ENCODE results near the gene CAB39L. TPM values are rescaled to one million over a fixed set of nuclear protein-coding genes. Genes with fewer than 3 reads are reported as not detected.

Gene CAB39L
- total and polyA plus RNA-seq, 2 donors = 7.6 to 7.9 TPM

- Histone ChIP-seq H3K36me3 (ENCODE audit: control insufficient read depth in 2 of 2, insufficient read depth in 2 of 2, low read length in 1 of 2) (no peaks in the 10 kb centered on the region), H3K4me3 (ENCODE audit: low read length in 2 of 2) (no peak overlapping the region), H3K9me3 (ENCODE audit: control insufficient read depth in 2 of 2, insufficient read depth in 1 of 2, low read length in 1 of 2) (no peaks in the 10 kb centered on the region), H3K4me1 (ENCODE audit: control insufficient read depth in 2 of 2, insufficient read depth in 2 of 2, low read length in 2 of 2) (no peaks in the 10 kb centered on the region), H3K27me3 (ENCODE audit: control insufficient read depth in 2 of 2, insufficient read depth in 1 of 2, low read length in 1 of 2) (no peaks in the 10 kb centered on the region), H3K27ac (ENCODE audit: low read depth in 1 of 2, low read length in 1 of 2) (peak overlapping the region in 1 of 2 donors; percentile 40)
- no peak for DNase-seq (ENCODE audit: low read depth in 6 of 9, low spot score in 9 of 9)
- WGBS = 98% methylated on average over 1 of the region's 1 CpG
Observed at GRCh38 chr13:49395878-49396380, 47.9 kb downstream of the CAB39L start.

GRCh38 chr13:49395451-49395865, 48.4 kb downstream of the CAB39L start:
- H3K9me3 ChIP-seq (ENCODE audit: control insufficient read depth in 2 of 2, insufficient read depth in 1 of 2, low read length in 1 of 2) = no peaks in the 10 kb centered on the region
- 90% methylated on average over 1 of the region's 1 CpG for WGBS
- H3K36me3 ChIP-seq (ENCODE audit: control insufficient read depth in 2 of 2, insufficient read depth in 2 of 2, low read length in 1 of 2) = no peaks in the 10 kb centered on the region
- no peaks in the 10 kb centered on the region for H3K4me1 ChIP-seq (ENCODE audit: control insufficient read depth in 2 of 2, insufficient read depth in 2 of 2, low read length in 2 of 2)
- no peak overlapping the region for H3K4me3 ChIP-seq (ENCODE audit: low read length in 2 of 2)
- peak overlapping the region in 1 of 2 donors; percentile 40 for H3K27ac ChIP-seq (ENCODE audit: low read depth in 1 of 2, low read length in 1 of 2)
- DNase-seq (ENCODE audit: low read depth in 6 of 9, low spot score in 9 of 9) = no peak
- H3K27me3 ChIP-seq (ENCODE audit: control insufficient read depth in 2 of 2, insufficient read depth in 1 of 2, low read length in 1 of 2) = no peaks in the 10 kb centered on the region

- Histone ChIP-seq H3K36me3 (ENCODE audit: control insufficient read depth in 2 of 2, insufficient read depth in 2 of 2, low read length in 1 of 2) (no peaks in the 10 kb centered on the region), H3K9me3 (ENCODE audit: control insufficient read depth in 2 of 2, insufficient read depth in 1 of 2, low read length in 1 of 2) (no peaks in the 10 kb centered on the region), H3K27me3 (ENCODE audit: control insufficient read depth in 2 of 2, insufficient read depth in 1 of 2, low read length in 1 of 2) (no peaks in the 10 kb centered on the region), H3K27ac (ENCODE audit: low read depth in 1 of 2, low read length in 1 of 2) (no peak overlapping the region), H3K4me3 (ENCODE audit: low read length in 2 of 2) (no peak overlapping the region), H3K4me1 (ENCODE audit: control insufficient read depth in 2 of 2, insufficient read depth in 2 of 2, low read length in 2 of 2) (no peaks in the 10 kb centered on the region)
- DNase-seq (ENCODE audit: low read depth in 6 of 9, low spot score in 9 of 9) = no peak
- WGBS = 58% methylated on average over 5 of the region's 5 CpGs
Observed at GRCh38 chr13:49388091-49388635, 55.7 kb downstream of the CAB39L start.

DNA sequence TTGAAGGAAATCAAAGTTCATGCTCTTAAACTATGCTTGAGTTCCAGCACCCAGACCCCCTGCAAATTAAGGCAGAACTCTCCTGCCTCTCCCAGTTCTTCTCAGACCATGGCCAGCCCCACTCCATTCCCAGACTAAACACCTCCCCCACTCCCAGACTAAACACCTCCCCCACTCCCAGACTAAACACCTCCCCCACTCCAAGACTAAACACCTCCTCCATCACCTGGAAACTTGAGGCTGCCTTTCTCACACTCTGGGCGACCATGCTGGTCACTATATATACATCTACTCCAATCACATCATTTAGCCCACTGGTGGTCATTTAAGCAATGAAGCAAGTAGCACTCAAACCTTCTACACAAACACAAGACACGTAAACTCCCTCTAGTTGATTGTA, 57.2 kb downstream of the CAB39L start:
- over 99% methylated on average over 2 of the region's 2 CpGs for WGBS
- H3K27me3 ChIP-seq (ENCODE audit: control insufficient read depth in 2 of 2, insufficient read depth in 1 of 2, low read length in 1 of 2) = no peaks in the 10 kb centered on the region

GRCh38 chr13:49376121-49376520, 67.7 kb downstream of the CAB39L start:
- H3K27me3 ChIP-seq (ENCODE audit: control insufficient read depth in 2 of 2, insufficient read depth in 1 of 2, low read length in 1 of 2) = peaks cover 5% of the 10 kb centered on the region in 2 donors
- no peaks in the 10 kb centered on the region for H3K9me3 ChIP-seq (ENCODE audit: control insufficient read depth in 2 of 2, insufficient read depth in 1 of 2, low read length in 1 of 2)
- DNase-seq (ENCODE audit: low read depth in 6 of 9, low spot score in 9 of 9) = no peak
- H3K4me3 ChIP-seq (ENCODE audit: low read length in 2 of 2) = no peak overlapping the region
- WGBS = 64% methylated on average over 3 of the region's 3 CpGs
- peaks cover 0 to 3% of the 10 kb centered on the region in 2 donors for H3K4me1 ChIP-seq (ENCODE audit: control insufficient read depth in 2 of 2, insufficient read depth in 2 of 2, low read length in 2 of 2)
- H3K36me3 ChIP-seq (ENCODE audit: control insufficient read depth in 2 of 2, insufficient read depth in 2 of 2, low read length in 1 of 2) = no peaks in the 10 kb centered on the region
- no peak overlapping the region for H3K27ac ChIP-seq (ENCODE audit: low read depth in 1 of 2, low read length in 1 of 2)

More for the DNA sequence above, 57.2 kb downstream of the CAB39L start:
- DNase-seq (ENCODE audit: low read depth in 6 of 9, low spot score in 9 of 9) = no peak
- H3K36me3 ChIP-seq (ENCODE audit: control insufficient read depth in 2 of 2, insufficient read depth in 2 of 2, low read length in 1 of 2) = no peaks in the 10 kb centered on the region
- H3K27ac ChIP-seq (ENCODE audit: low read depth in 1 of 2, low read length in 1 of 2) = no peak overlapping the region
- no peaks in the 10 kb centered on the region for H3K9me3 ChIP-seq (ENCODE audit: control insufficient read depth in 2 of 2, insufficient read depth in 1 of 2, low read length in 1 of 2)
- H3K4me1 ChIP-seq (ENCODE audit: control insufficient read depth in 2 of 2, insufficient read depth in 2 of 2, low read length in 2 of 2) = no peaks in the 10 kb centered on the region
- no peak overlapping the region for H3K4me3 ChIP-seq (ENCODE audit: low read length in 2 of 2)

DNA sequence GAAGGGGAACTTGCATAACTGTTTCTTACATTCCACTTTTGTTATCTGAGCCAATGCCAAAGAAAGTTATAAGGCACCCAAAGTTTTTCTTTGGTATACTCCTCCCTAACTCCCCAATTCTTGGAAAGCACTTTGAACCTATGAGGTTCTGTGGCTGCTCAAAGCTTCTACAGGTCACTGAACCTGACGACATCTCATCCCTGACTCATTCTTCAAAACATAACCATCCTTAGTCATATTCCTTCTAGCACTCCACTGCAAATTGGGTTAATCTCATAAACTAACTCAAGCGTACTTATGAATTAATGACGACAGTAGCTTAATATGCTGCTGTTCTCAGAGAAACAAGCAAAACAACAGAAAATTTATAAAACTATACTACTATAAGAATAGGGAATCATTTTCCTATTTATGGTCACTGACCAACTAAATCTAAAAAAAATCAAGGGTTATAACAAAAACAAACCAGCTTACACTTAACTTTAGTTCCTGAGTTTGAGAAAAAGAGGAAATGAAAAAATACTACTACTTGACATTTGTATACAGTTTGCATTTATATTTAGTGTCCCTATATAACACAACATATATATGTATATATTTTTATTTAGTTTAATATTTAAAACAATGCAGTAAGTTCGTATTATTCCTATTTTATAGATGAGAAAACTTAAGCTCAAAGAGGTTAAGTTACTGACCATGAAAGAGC, 69.1 kb downstream of the CAB39L start:
- H3K36me3 ChIP-seq (ENCODE audit: control insufficient read depth in 2 of 2, insufficient read depth in 2 of 2, low read length in 1 of 2) = no peaks in the 10 kb centered on the region
- H3K27ac ChIP-seq (ENCODE audit: low read depth in 1 of 2, low read length in 1 of 2) = no peak overlapping the region
- H3K4me1 ChIP-seq (ENCODE audit: control insufficient read depth in 2 of 2, insufficient read depth in 2 of 2, low read length in 2 of 2) = peaks cover 0 to 3% of the 10 kb centered on the region in 2 donors
- H3K27me3 ChIP-seq (ENCODE audit: control insufficient read depth in 2 of 2, insufficient read depth in 1 of 2, low read length in 1 of 2) = peaks cover 5 to 7% of the 10 kb centered on the region in 2 donors
- WGBS = 89% methylated on average over 4 of the region's 4 CpGs
- no peak for DNase-seq (ENCODE audit: low read depth in 6 of 9, low spot score in 9 of 9)
- H3K9me3 ChIP-seq (ENCODE audit: control insufficient read depth in 2 of 2, insufficient read depth in 1 of 2, low read length in 1 of 2) = no peaks in the 10 kb centered on the region
- no peak overlapping the region for H3K4me3 ChIP-seq (ENCODE audit: low read length in 2 of 2)

DNA sequence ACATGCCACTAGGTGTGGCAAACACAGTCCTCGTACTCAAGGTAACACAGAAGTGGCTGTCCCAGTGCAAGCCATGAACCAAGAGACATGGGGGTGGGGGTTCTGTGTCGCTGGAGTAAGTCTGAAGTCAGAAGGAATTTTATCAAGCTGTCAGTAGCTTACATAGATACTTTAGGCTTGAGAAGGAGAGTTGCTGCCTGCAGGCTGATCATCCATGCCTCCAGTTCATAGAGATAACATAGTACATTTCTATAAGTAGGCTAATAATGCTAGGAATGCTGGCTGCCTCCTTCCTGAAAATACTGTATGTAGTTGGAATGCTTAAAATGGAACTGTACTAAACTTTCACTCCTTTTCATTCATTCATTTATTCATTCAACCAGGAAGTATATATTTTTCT, 70.1 kb downstream of the CAB39L start:
- Histone ChIP-seq H3K9me3 (ENCODE audit: control insufficient read depth in 2 of 2, insufficient read depth in 1 of 2, low read length in 1 of 2) (no peaks in the 10 kb centered on the region), H3K4me3 (ENCODE audit: low read length in 2 of 2) (no peak overlapping the region), H3K36me3 (ENCODE audit: control insufficient read depth in 2 of 2, insufficient read depth in 2 of 2, low read length in 1 of 2) (no peaks in the 10 kb centered on the region), H3K27ac (ENCODE audit: low read depth in 1 of 2, low read length in 1 of 2) (no peak overlapping the region), H3K27me3 (ENCODE audit: control insufficient read depth in 2 of 2, insufficient read depth in 1 of 2, low read length in 1 of 2) (peaks cover 5 to 9% of the 10 kb centered on the region in 2 donors), H3K4me1 (ENCODE audit: control insufficient read depth in 2 of 2, insufficient read depth in 2 of 2, low read length in 2 of 2) (peaks cover 0 to 3% of the 10 kb centered on the region in 2 donors)
- WGBS = 94% methylated on average over 2 of the region's 2 CpGs
- no peak for DNase-seq (ENCODE audit: low read depth in 6 of 9, low spot score in 9 of 9)

DNA sequence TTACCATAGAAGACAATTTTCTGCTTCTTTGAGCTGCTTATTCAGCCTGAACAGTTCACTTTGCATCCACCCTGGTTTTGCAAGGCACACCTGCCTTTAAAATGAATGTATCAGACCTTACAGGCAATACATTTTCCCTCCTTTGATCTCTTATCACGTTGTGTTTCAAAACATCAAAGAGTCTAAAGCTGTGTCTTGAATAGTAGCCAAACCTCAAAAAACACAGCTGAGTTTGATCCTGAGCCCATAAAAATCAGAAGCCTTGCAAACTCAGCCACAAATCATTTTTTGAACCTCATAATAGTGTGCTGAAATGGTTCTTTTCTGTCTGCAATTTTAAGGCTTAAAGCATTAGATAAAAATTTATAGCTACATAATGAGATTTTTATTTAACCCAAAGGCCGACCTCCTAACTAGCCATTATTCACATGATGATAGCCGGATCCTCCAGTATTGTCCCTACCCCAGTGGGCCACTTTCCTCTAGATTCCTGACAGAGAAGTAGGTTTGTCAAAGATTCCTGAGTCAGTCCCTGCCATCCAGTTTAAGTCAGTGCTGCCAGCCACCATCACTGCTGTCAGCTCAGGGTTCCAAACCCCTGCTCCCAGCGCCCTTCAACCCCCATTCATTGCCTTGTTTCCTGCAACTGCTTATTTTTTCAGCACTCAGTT, 71.8 kb downstream of the CAB39L start:
- H3K27ac ChIP-seq (ENCODE audit: low read depth in 1 of 2, low read length in 1 of 2) = no peak overlapping the region
- peak in 7 of 9 donors; percentile 11 to 69 (median 23) for DNase-seq (ENCODE audit: low read depth in 6 of 9, low spot score in 9 of 9)
- no peak overlapping the region for H3K4me3 ChIP-seq (ENCODE audit: low read length in 2 of 2)
- H3K27me3 ChIP-seq (ENCODE audit: control insufficient read depth in 2 of 2, insufficient read depth in 1 of 2, low read length in 1 of 2) = peaks cover 5 to 9% of the 10 kb centered on the region in 2 donors
- WGBS = 69% methylated on average over 4 of the region's 4 CpGs
- no peaks in the 10 kb centered on the region for H3K36me3 ChIP-seq (ENCODE audit: control insufficient read depth in 2 of 2, insufficient read depth in 2 of 2, low read length in 1 of 2)
- H3K9me3 ChIP-seq (ENCODE audit: control insufficient read depth in 2 of 2, insufficient read depth in 1 of 2, low read length in 1 of 2) = no peaks in the 10 kb centered on the region
- H3K4me1 ChIP-seq (ENCODE audit: control insufficient read depth in 2 of 2, insufficient read depth in 2 of 2, low read length in 2 of 2) = peaks cover 0 to 3% of the 10 kb centered on the region in 2 donors

DNA sequence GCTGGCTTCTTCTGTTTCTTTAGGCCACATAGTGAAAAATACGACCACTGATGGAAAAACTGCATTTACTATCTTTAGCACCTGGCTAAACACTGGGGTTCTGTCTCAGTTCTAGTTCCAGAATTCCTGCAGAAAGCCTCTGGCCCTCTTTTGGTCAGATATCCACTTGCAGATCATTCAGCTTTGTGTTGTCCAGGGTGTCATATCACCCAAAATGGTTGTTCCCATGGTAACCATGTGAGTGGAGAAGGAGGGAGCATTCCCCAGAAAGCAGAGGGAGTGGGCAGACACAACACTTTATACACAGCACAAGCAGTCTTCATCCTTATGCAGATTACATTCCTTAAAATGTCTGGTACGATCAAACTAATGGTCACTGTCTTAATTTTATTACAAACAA, 73.5 kb downstream of the CAB39L start:
- H3K27me3 ChIP-seq (ENCODE audit: control insufficient read depth in 2 of 2, insufficient read depth in 1 of 2, low read length in 1 of 2) = peaks cover 5 to 9% of the 10 kb centered on the region in 2 donors
- WGBS = 94% methylated on average over 2 of the region's 2 CpGs
- H3K36me3 ChIP-seq (ENCODE audit: control insufficient read depth in 2 of 2, insufficient read depth in 2 of 2, low read length in 1 of 2) = no peaks in the 10 kb centered on the region
- no peak for DNase-seq (ENCODE audit: low read depth in 6 of 9, low spot score in 9 of 9)
- peaks cover 0 to 3% of the 10 kb centered on the region in 2 donors for H3K4me1 ChIP-seq (ENCODE audit: control insufficient read depth in 2 of 2, insufficient read depth in 2 of 2, low read length in 2 of 2)
- H3K4me3 ChIP-seq (ENCODE audit: low read length in 2 of 2) = no peak overlapping the region
- H3K27ac ChIP-seq (ENCODE audit: low read depth in 1 of 2, low read length in 1 of 2) = no peak overlapping the region
- H3K9me3 ChIP-seq (ENCODE audit: control insufficient read depth in 2 of 2, insufficient read depth in 1 of 2, low read length in 1 of 2) = no peaks in the 10 kb centered on the region
